Measurements from ENCODE around the gene DIAPH1. TPM values are rescaled to one million over a fixed set of nuclear protein-coding genes. Genes with fewer than 3 reads are reported as not detected.

The DIAPH1 gene
- total RNA-seq, 1 donor from 2014 or later, result 149 TPM

DNA sequence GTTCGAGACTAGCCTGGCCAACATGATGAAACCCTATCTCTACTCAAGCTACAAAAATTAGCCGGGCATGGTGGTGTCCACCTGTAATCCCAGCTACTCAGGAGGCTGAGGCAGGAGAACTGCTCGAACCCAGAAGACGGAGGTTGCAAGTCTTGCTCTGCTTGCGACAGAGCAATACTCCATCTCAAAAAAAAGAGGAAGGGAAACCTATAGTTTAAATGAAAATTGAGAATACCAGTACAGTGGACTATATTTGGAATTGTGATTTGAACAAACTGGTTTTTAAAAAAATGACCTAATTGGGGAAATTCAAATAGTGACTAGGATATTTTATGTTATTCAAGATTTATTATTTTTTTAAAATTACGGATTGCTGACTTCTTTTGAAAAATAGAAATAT is 33.2 kb downstream of the DIAPH1 start:
- no peak overlapping the region for H3K27ac Mint-ChIP-seq (ENCODE audit: unreplicated experiment)
- peaks cover 30% of the 10 kb centered on the region for H3K36me3 Mint-ChIP-seq (ENCODE audit: low read depth, unreplicated experiment)
- no peak for DNase-seq (ENCODE audit: low spot score)
- no peaks in the 10 kb centered on the region for H3K9me3 Mint-ChIP-seq (ENCODE audit: unreplicated experiment)
- TF ChIP-seq, protein P1, sequence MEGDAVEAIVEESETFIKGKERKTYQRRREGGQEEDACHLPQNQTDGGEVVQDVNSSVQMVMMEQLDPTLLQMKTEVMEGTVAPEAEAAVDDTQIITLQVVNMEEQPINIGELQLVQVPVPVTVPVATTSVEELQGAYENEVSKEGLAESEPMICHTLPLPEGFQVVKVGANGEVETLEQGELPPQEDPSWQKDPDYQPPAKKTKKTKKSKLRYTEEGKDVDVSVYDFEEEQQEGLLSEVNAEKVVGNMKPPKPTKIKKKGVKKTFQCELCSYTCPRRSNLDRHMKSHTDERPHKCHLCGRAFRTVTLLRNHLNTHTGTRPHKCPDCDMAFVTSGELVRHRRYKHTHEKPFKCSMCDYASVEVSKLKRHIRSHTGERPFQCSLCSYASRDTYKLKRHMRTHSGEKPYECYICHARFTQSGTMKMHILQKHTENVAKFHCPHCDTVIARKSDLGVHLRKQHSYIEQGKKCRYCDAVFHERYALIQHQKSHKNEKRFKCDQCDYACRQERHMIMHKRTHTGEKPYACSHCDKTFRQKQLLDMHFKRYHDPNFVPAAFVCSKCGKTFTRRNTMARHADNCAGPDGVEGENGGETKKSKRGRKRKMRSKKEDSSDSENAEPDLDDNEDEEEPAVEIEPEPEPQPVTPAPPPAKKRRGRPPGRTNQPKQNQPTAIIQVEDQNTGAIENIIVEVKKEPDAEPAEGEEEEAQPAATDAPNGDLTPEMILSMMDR (IDR thresholded peaks at IDR 0.05; ENCODE audit: unreplicated experiment), result no peak
- no peak overlapping the region for H3K4me3 Mint-ChIP-seq (ENCODE audit: unreplicated experiment)
- H3K4me1 Mint-ChIP-seq (ENCODE audit: unreplicated experiment), result peaks cover 13% of the 10 kb centered on the region
- H3K27me3 Mint-ChIP-seq (ENCODE audit: unreplicated experiment), result no peaks in the 10 kb centered on the region

GRCh38 chr5:141574122-141574510 is 44.7 kb downstream of the DIAPH1 start:
- Mint-ChIP-seq H3K4me3 (ENCODE audit: unreplicated experiment) (no peak overlapping the region), H3K27ac (ENCODE audit: unreplicated experiment) (no peak overlapping the region), H3K4me1 (ENCODE audit: unreplicated experiment) (no peaks in the 10 kb centered on the region), H3K27me3 (ENCODE audit: unreplicated experiment) (no peaks in the 10 kb centered on the region), H3K9me3 (ENCODE audit: unreplicated experiment) (no peaks in the 10 kb centered on the region), H3K36me3 (ENCODE audit: low read depth, unreplicated experiment) (peaks cover 56% of the 10 kb centered on the region)
- no peak for DNase-seq (ENCODE audit: low spot score)
- TF ChIP-seq, protein P1 (IDR thresholded peaks at IDR 0.05; ENCODE audit: unreplicated experiment), result no peak

DNA sequence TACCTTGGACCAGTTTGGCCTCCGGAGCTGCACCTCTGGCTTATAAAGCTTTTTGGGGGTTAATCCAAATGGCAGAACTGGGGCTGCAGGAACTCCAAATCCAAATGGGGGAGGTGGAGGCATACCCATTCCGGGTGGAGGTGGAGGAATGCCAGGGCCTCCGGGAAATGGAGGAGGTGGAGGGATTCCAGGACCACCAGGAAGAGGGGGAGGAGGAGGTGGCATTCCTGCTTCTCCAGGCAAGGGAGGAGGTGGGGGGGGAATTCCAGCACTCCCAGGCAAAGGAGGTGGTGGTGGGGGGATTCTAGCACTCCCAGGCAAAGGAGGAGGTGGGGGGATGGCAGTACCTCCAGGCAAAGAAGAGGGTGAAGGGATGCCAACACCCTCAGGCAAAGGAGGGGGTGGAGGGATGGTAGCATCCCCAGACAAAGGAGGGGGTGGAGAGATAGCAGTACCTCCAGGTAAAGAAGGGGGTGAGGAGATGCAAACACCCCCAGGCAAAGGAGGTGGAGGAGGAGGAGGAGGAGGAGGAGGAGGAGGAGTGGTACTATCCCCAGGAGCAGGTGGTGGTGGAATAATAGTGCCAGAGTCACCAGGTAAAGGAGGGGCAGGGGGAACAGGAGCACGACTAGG is 45.2 kb downstream of the DIAPH1 start:
- Mint-ChIP-seq H3K27ac (ENCODE audit: unreplicated experiment) (no peak overlapping the region), H3K4me3 (ENCODE audit: unreplicated experiment) (no peak overlapping the region), H3K4me1 (ENCODE audit: unreplicated experiment) (no peaks in the 10 kb centered on the region), H3K27me3 (ENCODE audit: unreplicated experiment) (no peaks in the 10 kb centered on the region), H3K9me3 (ENCODE audit: unreplicated experiment) (no peaks in the 10 kb centered on the region), H3K36me3 (ENCODE audit: low read depth, unreplicated experiment) (peaks cover 51% of the 10 kb centered on the region)
- DNase-seq (ENCODE audit: low spot score), result no peak
- TF ChIP-seq, protein P1 (IDR thresholded peaks at IDR 0.05; ENCODE audit: unreplicated experiment), result no peak

DNA sequence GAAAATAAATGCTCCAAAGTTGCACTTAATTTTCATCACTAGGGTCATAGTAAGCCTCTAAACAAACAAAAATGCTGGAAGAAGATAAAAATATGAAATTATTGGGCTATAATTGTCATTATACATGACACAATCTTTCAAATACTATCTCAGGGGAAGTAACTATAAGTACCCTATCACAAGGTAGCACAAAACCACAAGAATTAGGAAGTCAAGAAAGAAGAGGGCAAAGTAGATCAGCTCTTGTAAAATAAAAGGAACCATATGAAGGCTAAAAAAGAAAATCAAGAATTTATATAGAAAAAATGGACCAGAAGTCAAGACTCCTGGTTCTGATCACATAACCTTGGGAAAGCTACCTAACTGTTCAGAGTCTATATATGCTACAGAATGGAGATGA is 48.1 kb downstream of the DIAPH1 start:
- no peak overlapping the region for H3K4me3 Mint-ChIP-seq (ENCODE audit: unreplicated experiment)
- no peak overlapping the region for H3K27ac Mint-ChIP-seq (ENCODE audit: unreplicated experiment)
- no peaks in the 10 kb centered on the region for H3K9me3 Mint-ChIP-seq (ENCODE audit: unreplicated experiment)
- TF ChIP-seq, protein P1 (IDR thresholded peaks at IDR 0.05; ENCODE audit: unreplicated experiment), result no peak
- no peak for DNase-seq (ENCODE audit: low spot score)
- peaks cover 9% of the 10 kb centered on the region for H3K4me1 Mint-ChIP-seq (ENCODE audit: unreplicated experiment)
- no peaks in the 10 kb centered on the region for H3K27me3 Mint-ChIP-seq (ENCODE audit: unreplicated experiment)
- H3K36me3 Mint-ChIP-seq (ENCODE audit: low read depth, unreplicated experiment), result peaks cover 36% of the 10 kb centered on the region

- Mint-ChIP-seq H3K4me3 (ENCODE audit: unreplicated experiment) (no peak overlapping the region), H3K27me3 (ENCODE audit: unreplicated experiment) (no peaks in the 10 kb centered on the region), H3K4me1 (ENCODE audit: unreplicated experiment) (peaks cover 23% of the 10 kb centered on the region), H3K9me3 (ENCODE audit: unreplicated experiment) (no peaks in the 10 kb centered on the region), H3K36me3 (ENCODE audit: low read depth, unreplicated experiment) (peaks cover 34% of the 10 kb centered on the region), H3K27ac (ENCODE audit: unreplicated experiment) (no peak overlapping the region)
- TF ChIP-seq, protein P1 (IDR thresholded peaks at IDR 0.05; ENCODE audit: unreplicated experiment), result peak; percentile 99
- no peak for DNase-seq (ENCODE audit: low spot score)
Observed at GRCh38 chr5:141567513-141568117, 51.2 kb downstream of the DIAPH1 start.
